ENCODE measurements around the gene TMEM238. TPM values are rescaled to one million over a fixed set of nuclear protein-coding genes. Genes with fewer than 3 reads are reported as not detected.

Gene TMEM238
- total RNA-seq, 1 donor from 2014 or later, result 39.9 TPM

DNA sequence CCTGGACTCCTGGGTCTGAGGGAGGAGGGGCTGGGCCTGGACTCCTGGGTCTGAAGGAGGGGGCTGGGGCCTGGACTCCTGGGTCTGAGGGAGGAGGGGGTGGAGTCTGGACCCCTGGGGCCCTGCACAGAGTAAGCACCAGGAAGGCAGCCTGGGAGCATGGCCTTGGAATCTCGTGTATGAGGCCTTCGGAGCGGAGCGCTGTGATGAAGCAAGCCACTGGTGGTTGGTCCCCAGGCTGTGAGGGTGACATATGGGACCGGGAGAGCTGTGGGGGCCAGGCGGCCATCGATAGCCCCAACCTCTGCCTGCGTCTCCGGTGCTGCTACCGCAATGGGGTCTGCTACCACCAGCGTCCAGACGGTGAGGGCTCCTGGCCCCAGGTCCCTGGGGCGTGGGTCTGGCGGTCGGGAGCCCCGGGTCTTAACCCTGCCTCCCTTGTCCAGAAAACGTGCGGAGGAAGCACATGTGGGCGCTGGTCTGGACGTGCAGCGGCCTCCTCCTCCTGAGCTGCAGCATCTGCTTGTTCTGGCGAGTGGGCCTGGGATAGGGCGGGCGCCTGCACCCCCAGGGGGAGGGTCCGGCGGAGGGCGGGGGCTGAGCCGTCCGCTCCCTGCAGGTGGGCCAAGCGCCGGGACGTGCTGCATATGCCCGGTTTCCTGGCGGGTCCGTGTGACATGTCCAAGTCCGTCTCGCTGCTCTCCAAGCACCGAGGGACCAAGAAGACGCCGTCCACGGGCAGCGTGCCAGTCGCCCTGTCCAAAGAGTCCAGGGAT is 6.5 kb downstream of the TMEM238 start:
- DNase-seq (ENCODE audit: low spot score), result no peak

DNA sequence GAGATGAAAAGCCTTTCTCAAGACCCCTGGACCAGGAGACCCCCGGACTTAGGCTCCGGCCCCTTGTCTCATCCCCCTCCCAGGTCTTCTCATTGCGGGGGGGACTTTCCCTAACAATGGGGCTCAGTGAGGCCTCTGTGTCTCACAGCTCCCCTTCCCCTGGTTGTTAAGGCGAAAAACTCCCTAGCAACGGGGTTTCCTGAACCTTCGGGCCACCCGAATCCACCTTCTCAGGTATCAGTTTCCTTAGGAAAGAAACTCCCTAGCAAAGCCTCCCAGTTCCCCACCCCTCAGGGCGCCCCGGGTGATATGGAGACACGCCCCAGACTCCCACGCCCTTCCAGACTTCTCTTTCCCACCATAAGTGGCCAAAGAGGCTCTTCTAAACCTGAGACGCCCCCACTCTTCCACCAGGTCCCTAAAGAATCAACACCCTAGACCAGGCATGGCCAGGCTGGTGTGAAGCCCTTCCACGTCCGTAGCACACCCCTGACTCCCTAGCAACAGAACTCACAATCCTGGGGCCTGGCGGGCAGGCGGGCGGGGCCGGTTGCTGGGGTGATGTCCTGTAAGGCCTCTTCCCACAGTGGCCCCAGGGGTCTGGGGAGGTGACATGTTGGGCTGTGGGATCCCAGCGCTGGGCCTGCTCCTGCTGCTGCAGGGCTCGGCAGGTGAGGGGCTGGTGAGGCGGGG is 7.7 kb downstream of the TMEM238 start, which contains the start of gene TMEM190:
TMEM190 (plus strand) TSS at position 586 of the 693 bp plus-strand sequence; CDS start at position 614, 28 bp downstream.
- no peak for DNase-seq (ENCODE audit: low spot score)

DNA sequence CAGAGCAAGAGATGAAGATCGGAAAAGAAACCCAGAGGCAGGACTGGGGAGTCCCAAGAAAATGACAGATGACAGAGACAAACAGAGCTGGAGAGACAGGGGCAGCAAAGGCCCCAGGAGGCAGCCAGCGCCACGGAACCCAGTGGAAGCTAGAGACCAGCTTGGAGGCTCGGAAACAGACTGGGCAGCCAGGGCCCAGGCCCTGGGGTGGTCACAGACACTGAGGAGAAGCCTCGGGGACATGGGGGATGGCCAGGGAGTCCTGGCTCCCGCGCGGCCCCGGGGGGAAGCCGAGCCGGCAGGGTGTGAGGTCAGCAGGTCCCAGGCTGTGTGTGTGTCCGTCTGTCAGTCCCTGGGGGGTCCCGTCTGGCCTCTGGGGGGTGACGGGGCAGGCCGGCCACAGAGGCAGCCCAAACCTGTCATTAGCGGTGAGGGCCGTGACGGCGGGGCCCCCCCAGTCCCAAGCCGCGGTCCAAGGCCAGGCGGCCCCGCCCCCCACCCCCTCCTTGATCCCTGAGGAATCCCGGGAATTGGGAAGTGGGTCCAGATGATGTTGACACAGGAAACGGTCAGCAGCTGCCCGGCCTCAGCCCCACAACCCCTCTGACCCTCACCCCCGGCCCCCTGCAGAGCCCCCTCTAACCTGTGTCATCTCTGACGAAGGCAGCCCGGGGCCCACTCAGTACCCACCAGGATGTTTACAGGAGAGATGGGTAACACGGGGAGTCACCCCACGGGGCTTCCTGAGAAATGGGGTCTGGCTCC is 9.9 kb downstream of the TMEM238 start:
- DNase-seq (ENCODE audit: low spot score), result no peak

DNA sequence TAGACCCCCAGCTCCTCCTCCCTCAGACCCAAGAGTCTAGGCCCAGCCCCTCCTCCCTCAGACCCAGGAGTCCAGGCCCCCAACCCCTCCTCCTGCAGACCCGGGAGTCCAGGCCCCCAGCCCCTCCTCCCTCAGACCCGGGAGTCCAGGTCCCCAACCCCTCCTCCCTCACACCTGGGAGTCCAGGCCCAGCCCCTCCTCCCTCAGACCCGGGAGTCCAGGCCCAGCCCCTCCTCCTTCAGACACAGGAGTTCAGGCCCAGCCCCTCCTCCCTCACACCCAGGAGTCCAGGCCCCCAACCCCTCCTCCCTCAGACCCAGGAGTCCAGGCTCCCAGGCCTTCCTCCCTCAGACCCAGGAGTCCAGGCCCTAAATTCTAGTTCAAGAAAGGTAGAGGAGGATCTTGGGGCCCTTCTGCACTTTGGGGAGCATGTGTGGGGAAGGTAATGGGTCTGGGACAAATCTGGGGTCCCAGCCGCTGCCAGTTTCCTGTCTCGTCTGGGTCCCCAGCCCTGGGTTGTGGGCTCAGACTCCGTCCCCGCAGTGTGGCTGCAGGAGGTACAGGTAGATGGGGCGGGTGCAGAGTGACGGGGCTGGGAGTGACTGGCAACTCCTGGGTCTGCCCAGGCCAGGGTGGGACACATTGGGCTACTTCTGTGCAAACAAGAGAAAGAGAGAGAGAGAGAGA is 10.6 kb downstream of the TMEM238 start:
- DNase-seq (ENCODE audit: low spot score), result no peak

DNA sequence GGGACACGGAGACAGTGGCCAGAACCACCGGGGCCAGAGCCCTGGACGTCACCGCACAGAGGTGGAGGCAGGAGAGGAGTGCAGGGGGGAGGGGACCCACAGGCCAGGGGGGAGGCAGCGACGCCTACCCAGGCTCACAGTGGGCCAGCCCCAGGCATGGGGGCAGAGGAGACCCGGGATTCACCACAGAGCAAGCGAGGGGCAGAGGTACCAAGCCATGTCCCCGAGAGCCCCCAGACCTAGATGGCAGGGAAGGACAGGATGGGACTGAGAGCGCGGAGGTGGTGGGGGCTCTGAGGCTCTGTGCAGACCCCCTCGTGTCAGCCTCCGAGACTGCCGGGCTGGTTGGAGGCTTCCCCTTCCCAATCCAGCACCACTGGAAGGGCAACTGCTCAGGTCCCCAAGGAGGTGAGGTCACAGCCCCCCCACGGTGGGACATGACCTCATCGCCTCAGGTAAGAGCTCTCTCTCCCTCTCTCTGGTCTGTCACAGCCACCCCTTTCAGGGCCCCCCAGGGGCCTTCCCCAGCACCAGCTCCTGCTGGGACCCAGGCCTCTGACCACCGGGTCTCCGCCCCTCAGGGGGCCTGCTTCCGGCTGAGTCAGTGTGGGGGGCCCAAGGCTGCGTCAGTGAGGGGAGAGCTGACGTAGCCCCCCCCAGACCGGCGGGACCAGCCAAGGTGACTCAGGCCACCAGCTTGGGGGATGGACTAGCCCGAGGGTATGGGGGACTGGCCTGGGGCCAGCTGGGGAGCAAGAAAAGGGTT is 11.6 kb downstream of the TMEM238 start:
- DNase-seq (ENCODE audit: low spot score), result no peak

DNA sequence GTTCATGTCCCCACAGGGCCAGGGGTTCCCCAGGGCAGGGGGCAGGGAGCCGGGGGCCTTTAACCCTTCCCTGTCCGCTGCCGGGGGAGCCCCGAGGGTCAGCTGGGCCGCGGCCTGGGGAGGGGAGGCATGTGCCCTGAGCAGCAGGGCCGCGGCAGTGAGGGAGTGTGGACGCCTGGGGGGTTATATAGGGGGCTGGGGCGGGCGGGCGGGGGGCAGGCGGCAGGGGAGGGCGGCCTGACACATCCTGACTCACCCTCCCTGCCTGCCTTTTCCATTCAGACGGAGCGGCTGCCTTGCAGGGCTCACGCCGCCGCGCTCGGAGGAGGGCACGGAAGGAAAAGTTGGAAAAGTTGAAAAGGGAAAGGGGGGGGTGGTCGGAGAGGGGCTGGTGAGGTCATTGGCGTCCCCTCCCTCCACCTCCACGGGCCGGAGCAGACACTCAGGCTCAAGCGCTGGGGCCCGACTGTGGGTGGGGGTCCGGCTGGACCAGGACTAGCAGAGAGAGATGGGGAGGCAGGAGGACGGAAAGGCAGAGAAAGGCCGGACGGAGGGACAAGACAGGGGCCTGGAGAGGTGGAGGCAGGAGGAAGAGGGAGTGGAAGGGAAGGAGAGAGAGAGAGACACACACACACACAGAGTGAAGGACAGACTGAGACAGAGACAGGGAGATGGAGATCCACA is 13.6 kb downstream of the TMEM238 start, which contains the start of gene IL11:
IL11 (minus strand) TSS at position 159 of the 684 bp plus-strand sequence; CDS start at position 6, 153 bp downstream.
- DNase-seq (ENCODE audit: low spot score), result no peak

DNA sequence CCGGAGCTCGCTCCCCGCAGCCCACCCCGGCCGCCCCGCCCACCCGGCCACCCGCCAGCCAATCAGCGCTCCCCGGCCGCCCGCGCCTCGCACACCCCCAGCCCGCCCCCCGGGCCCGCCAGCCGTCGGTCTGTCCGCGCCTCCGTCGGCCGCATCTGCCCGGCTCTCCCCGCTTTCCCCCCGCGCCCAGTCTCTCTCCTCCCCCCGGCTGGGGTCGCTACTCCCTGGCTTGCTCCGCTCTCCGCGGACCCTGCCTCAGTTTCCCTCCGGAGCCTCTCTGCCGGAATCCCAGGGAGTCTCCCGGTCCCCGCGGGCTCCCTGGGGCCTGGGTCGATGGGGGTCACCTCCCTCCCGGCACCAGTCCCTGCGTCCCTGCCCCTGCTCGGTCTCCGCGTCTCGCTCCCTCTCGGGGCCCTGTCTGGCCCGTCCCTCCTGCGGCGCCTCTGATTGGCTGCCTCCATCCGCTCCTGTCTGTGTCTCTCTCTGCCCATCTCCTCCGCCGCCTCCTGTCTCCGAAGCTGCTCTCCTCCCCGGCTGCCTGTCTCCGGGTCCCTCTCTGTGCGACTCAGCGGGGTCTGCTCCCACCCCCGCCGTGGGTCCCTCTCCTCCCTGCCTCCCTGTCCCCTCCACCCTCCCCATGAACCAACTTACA is 14.3 kb downstream of the TMEM238 start:
- no peak for DNase-seq (ENCODE audit: low spot score)

- no peak for DNase-seq (ENCODE audit: low spot score)
Observed at GRCh38 chr19:55368701-55369563, 15.2 kb downstream of the TMEM238 start.

DNA sequence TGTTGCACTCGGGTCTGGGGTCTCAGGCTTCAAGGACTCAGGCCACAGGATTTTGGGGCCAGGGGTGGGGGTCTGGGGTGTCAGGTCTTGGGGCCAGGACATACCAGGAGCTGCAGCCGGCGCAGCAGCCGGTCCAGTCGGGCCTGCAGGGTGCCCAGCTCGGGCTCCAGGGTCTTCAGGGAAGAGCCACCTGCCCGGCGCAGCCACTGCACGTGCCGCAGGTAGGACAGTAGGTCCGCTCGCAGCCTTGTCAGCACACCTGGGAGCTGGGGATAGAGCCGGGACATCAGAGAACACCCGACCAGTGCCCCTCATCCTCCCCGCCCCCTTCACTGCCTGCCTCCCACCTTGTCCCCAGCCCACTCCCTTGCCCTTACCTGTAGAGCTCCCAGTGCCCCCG is 16.0 kb downstream of the TMEM238 start:
- DNase-seq (ENCODE audit: low spot score), result no peak

DNA sequence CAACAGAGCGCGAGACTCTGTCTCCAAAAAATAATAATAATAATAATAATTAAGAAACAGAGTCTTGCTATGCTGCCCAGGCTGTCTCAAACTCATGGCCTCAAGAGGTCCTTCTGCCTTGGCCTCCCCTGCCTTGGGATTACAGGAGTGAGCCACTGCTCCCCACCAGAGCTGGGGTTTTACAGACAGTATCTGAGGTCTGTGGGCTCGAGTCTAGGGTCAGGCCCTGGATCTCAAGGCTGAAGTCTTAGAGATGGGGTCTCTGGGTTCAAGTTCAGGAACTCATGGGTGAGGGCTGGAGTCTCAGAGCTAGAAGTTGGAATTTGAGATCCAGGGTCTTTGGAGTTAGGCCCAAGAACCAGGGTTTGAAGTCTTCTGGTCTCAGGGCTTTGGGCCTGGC is 17.3 kb downstream of the TMEM238 start:
- no peak for DNase-seq (ENCODE audit: low spot score)

- DNase-seq (ENCODE audit: low spot score), result no peak
Observed at GRCh38 chr19:55365964-55366363, 18.1 kb downstream of the TMEM238 start.

GRCh38 chr19:55365245-55365644 is 18.8 kb downstream of the TMEM238 start:
- DNase-seq (ENCODE audit: low spot score), result no peak

GRCh38 chr19:55362990-55363716 is 20.9 kb downstream of the TMEM238 start, which contains the start of gene GARIN5B:
TSS of gene GARIN5B (minus strand) at chr19:55363260. CDS start at chr19:55363066, 194 bp downstream.
- no peak for DNase-seq (ENCODE audit: low spot score)

DNA sequence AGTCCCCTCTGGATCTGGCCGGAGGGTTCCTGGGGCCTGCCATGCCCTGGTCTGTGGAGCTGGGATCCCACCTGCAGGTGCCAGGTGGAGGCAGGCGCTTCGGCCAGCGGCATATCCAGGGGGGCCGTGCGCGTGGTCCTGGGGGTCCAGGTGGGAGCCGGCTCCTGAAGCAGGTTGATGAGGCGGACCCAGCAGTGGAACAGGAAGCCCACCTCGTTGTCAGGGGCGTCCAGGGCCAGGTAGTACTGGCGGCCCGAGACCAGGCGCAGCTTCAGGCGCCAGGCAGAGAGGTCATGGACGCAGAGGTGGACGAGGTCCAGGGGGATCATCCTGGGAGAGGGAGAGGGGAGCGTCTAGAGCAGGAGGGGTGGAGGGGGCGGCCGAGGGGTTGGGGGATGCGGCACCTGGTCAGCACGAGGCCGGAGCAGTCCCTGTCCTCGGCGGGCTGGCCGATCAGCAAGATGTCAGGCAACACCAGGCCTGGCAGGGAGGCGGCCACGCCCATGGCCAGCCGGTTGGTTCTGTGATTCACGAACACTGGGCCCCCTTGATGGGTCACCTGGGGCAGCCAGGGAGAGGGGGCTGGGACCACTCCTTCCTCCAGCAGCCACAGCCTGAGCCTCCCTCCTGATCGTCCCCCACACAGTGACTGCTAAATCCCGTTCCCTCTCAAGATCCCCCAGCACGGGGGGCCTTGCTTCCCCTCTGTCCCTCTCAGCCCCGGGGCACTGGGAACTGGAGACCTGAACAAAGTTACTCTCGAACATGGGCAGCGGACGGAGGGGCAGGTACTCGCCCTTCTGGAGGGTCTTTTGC is 21.7 kb downstream of the TMEM238 start:
- no peak for DNase-seq (ENCODE audit: low spot score)

DNA sequence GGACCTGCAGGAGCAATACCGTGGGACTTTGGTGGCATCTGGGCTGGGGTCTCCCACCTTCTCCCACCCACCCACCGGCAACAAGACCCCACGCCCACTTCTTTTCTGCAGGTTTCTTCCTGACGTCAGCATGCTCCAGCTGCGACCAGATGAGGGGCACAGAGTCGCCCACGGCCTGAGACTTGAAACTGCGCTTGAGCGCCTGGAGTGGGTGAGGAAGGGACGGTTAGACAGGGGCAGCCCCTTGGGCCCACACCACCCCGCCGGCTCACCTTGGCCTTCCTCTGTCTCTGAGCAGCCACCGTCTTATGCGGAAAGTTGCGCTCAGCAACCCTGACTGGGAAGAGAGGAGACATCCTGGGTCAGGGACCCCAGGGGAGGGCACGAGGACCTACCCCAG is 23.2 kb downstream of the TMEM238 start:
- DNase-seq (ENCODE audit: low spot score), result no peak

GRCh38 chr19:55358943-55359908 is 24.9 kb downstream of the TMEM238 start:
- no peak for DNase-seq (ENCODE audit: low spot score)

Data from mucosa of gallbladder (tissue), 1 donor.